K562 (cell line): ENCODE measurements around the gene MN1. TPM values are rescaled to one million over a fixed set of nuclear protein-coding genes. Genes with fewer than 3 reads are reported as not detected.

Experiments
- ATAC-seq: fragments of 200-7000 bp; cut with Tn5 transposase; 3 replicates; pipeline ENCODE4 v1.9.1; 2020; ENCODE audit warnings: moderate library complexity
- BruUV-seq: library from RNA; stranded (reverse); fragments of 400-500 nt; replicated peaks from 2 replicates; lab custom pipeline; 2021; lab: Mats Ljungman, UMichigan
- CTCF ChIA-PET: fragments of 300-600 bp; formaldehyde crosslinking; extraction: SDS; loops from one replicate; lab custom pipeline; 2021; ENCODE audit warnings: low intra/inter-chr PET ratio; lab: Yijun Ruan, JAX
- POLR2A ChIA-PET: fragments of 300-600, 350-650 bp; sonication (Branson Sonifier 250); formaldehyde crosslinking; extraction: SDS; loops from one replicate; lab custom pipeline; 2021; ENCODE audit warnings: antibody characterized with exemption, inconsistent platforms; lab: Yijun Ruan, JAX
- DNase-seq, 4 experiments: peaks; one replicate each; pipeline versions ENCODE4 v3.0.0 to v3.0.0-alpha.2; 2011 to 2018; ENCODE audit warnings: low spot score in 3 of 4, mixed read lengths in 3 of 4; ENCODE audit errors: extremely low read depth in 1 of 4
- FAIRE-seq: peaks from 2 replicates; lab custom pipeline; 2011; peaks lifted over from hg19 to GRCh38; lab: Jason Lieb, UNC
- H2AFZ ChIP-seq: 2 replicates; pipeline ENCODE4 v1.6.0; 2011; ENCODE audit warnings: low read depth, low read length, control low read depth, inconsistent platforms
- H3K27ac ChIP-seq: fragments of 200-600 bp; 3 replicates; pipeline ENCODE4 v1.8.0; 2011; ENCODE audit warnings: low read depth, mild to moderate bottlenecking, control low read depth, inconsistent platforms, low read length, moderate library complexity, mixed read lengths; ENCODE audit errors: extremely low read depth
- H3K27me3 ChIP-seq, 2 experiments: fragments of 300-600 bp in 1 of 2; 2 replicates in 1 of 2; 3 replicates in 1 of 2; pipeline versions ENCODE4 v1.6.0 to v1.8.0; 2011; ENCODE audit warnings: inconsistent platforms in 2 of 2, low read length in 2 of 2, mild to moderate bottlenecking in 1 of 2, mixed read lengths in 1 of 2, moderate library complexity in 1 of 2; ENCODE audit not compliant: control insufficient read depth in 2 of 2, insufficient read depth in 2 of 2
- H3K36me3 ChIP-seq: fragments of 300-600 bp; 3 replicates; pipeline ENCODE4 v1.8.0; 2011; ENCODE audit warnings: mild to moderate bottlenecking, low read length, inconsistent platforms; ENCODE audit not compliant: control insufficient read depth, insufficient read depth
- H3K4me1 ChIP-seq, 2 experiments: fragments of 200-600 bp in 1 of 2; replicated peaks in 1 of 2; 2 replicates in 1 of 2; 3 replicates in 1 of 2; pipeline versions ENCODE4 v1.5.1 to v1.8.0; 2011; ENCODE audit warnings: inconsistent platforms in 2 of 2, low read length in 2 of 2, mild to moderate bottlenecking in 1 of 2, mixed read lengths in 1 of 2, moderate library complexity in 1 of 2; ENCODE audit not compliant: control insufficient read depth in 2 of 2, insufficient read depth in 2 of 2
- H3K4me2 ChIP-seq: 2 replicates; pipeline ENCODE4 v1.6.1; 2011; ENCODE audit warnings: low read length, control low read depth, inconsistent platforms, mixed read lengths; ENCODE audit not compliant: insufficient read depth
- H3K4me3 ChIP-seq: fragments of 200-600 bp; sonication (generic), shearing (Covaris generic); 2 replicates; pipeline ENCODE4 v1.5.1; 2016; ENCODE audit warnings: control low read depth, inconsistent platforms
- H3K79me2 ChIP-seq: fragments of 200-600 bp; 3 replicates; pipeline ENCODE4 v1.8.0; 2011; ENCODE audit warnings: low read length, inconsistent platforms; ENCODE audit not compliant: control insufficient read depth, insufficient read depth
- H3K9ac ChIP-seq, 2 experiments: 2 replicates each; pipeline versions ENCODE4 v1.6.0 to v1.6.1; 2011; ENCODE audit warnings: low read depth in 2 of 2, low read length in 2 of 2, control low read depth in 1 of 2, inconsistent platforms in 1 of 2, mild to moderate bottlenecking in 1 of 2, mixed read lengths in 1 of 2; ENCODE audit not compliant: insufficient read depth in 1 of 2
- H3K9me1 ChIP-seq: one replicate; pipeline ENCODE4 v1.6.0; 2011; ENCODE audit warnings: inconsistent platforms, mild to moderate bottlenecking, low read length, moderate library complexity; ENCODE audit not compliant: control insufficient read depth, insufficient read depth
- H3K9me3 ChIP-seq: replicated peaks from 2 replicates; pipeline ENCODE4 v1.5.1; 2011; ENCODE audit warnings: low read depth, low read length, inconsistent platforms; ENCODE audit not compliant: control insufficient read depth, insufficient read depth
- H4K20me1 ChIP-seq: replicated peaks from 2 replicates; pipeline ENCODE4 v1.6.1; 2011; ENCODE audit warnings: low read length, inconsistent platforms, mixed read lengths; ENCODE audit not compliant: control insufficient read depth, insufficient read depth
- CC2D1A ChIP-seq: fragments of 450-650 bp; IDR thresholded peaks from 2 replicates; pipeline ENCODE4 v1.6.1; 2017; ENCODE audit warnings: mild to moderate bottlenecking
- DPF2 ChIP-seq: fragments of 450-650 bp; IDR thresholded peaks from 2 replicates; pipeline ENCODE4 v1.6.1; 2016
- E2F3 ChIP-seq: fragments of 250-450 bp; sonication (Bioruptor Pico); IDR thresholded peaks from 2 replicates; pipeline ENCODE4 v1.4.0; 2020; ENCODE audit warnings: mild to moderate bottlenecking
- FOXP4 ChIP-seq: sonication (generic); formaldehyde crosslinking; IDR thresholded peaks from 2 replicates; pipeline ENCODE4 v1.8.0; 2022; ENCODE audit warnings: mild to moderate bottlenecking, missing genetic modification reagents, borderline replicate concordance
- GABPA ChIP-seq: fragments of 200-800 bp; sonication (Bioruptor generic); conservative IDR thresholded peaks from 2 replicates; pipeline ENCODE4 v1.6.1; 2016; ENCODE audit warnings: low read depth, missing genetic modification characterization, missing compliant biosample characterization
- HEY1 ChIP-seq: fragments of 250-450 bp; sonication (Bioruptor Pico); IDR thresholded peaks from 2 replicates; pipeline ENCODE4 v1.5.0; 2020; ENCODE audit warnings: mild to moderate bottlenecking, moderate library complexity, borderline replicate concordance
- MYBL2 ChIP-seq, 2 experiments: fragments of 450-650 bp in 1 of 2; sonication (generic) in 1 of 2; formaldehyde crosslinking in 1 of 2; IDR thresholded peaks; 2 replicates each; pipeline versions ENCODE4 v1.6.1 to v1.8.1; 2017 to 2022; ENCODE audit warnings: borderline replicate concordance in 1 of 2, inconsistent platforms in 1 of 2, low read depth in 1 of 2, mild to moderate bottlenecking in 1 of 2, missing genetic modification reagents in 1 of 2, moderate library complexity in 1 of 2
- NCOA6 ChIP-seq: fragments of 450-650 bp; IDR thresholded peaks from 2 replicates; pipeline ENCODE4 v1.6.1; 2017; ENCODE audit warnings: mild to moderate bottlenecking
- PTBP1 ChIP-seq: fragments of 200-400 bp; formaldehyde crosslinking; IDR thresholded peaks from 2 replicates; pipeline ENCODE4 v1.6.1; 2017; ENCODE audit warnings: low read depth, low read length
- RBBP5 ChIP-seq: fragments of 200-600 bp; sonication (generic); IDR thresholded peaks from 2 replicates; pipeline ENCODE4 v1.6.1; 2012; ENCODE audit warnings: borderline replicate concordance, mild to moderate bottlenecking, low read length, control low read depth, inconsistent platforms; ENCODE audit not compliant: insufficient read depth, poor library complexity, severe bottlenecking
- USF1 ChIP-seq: sonication (generic); formaldehyde crosslinking; IDR thresholded peaks from 2 replicates; pipeline ENCODE4 v1.9.0; 2022; ENCODE audit warnings: mild to moderate bottlenecking, missing genetic modification reagents
- XRCC4 ChIP-seq: IDR thresholded peaks from one replicate; pipeline ENCODE4 v1.6.1; 2011; ENCODE audit not compliant: insufficient read depth, insufficient read length; ENCODE audit errors: extremely low read depth
- ZNF263 ChIP-seq: sonication (generic); formaldehyde crosslinking; IDR thresholded peaks from 2 replicates; pipeline ENCODE4 v1.8.0; 2022; ENCODE audit warnings: mild to moderate bottlenecking, missing genetic modification reagents, borderline replicate concordance
- WGBS: fragments of 100-300 bp; shearing (Covaris generic); methylation state at CpG from one replicate; pipeline ENCODE4 v1.1.6; 2016; ENCODE audit warnings: low coverage, mixed read lengths; ENCODE audit not compliant: insufficient coverage; ENCODE audit errors: missing lambda C conversion rate; 5-methylcytosine and 5-hydroxymethylcytosine counted together
- in situ Hi-C: fragments of 300-500 bp; cut with MboI; formaldehyde crosslinking; loops from 4 replicates; pipeline ENCODE4 v1.15.0; 2018; ENCODE audit warnings: inconsistent platforms, mixed read lengths
- intact Hi-C: fragments of 100-400 bp; cut with micrococcal nuclease; formaldehyde crosslinking; loops from 2 replicates; pipeline ENCODE4 v1.14.2; 2022
- polyA plus RNA-seq, 8 experiments: library from polyadenylated mRNA; depleted of rRNA in 4 of 8; stranded (reverse) in 5 of 8; unstranded in 3 of 8; fragments of >200 nt; fragmentation: Nextera tagmentation in 2 of 8; fragmentation: Illumina TruSeq in 1 of 8; extraction: Ambion mirVana in 2 of 8; extraction: Trizol in 1 of 8; gene quantifications; 2 replicates each; pipeline versions ENCODE4 v1.2.1 to v1.2.3, GENCODE V29; 2011 to 2014; ENCODE audit warnings: inconsistent platforms in 1 of 8, missing spikeins in 1 of 8
- total RNA-seq, 7 experiments: library from RNA; depleted of rRNA in 6 of 7; stranded (reverse); fragments of >200 nt in 6 of 7; fragmentation: Illumina TruSeq in 2 of 7; extraction: Trizol in 2 of 7; gene quantifications; 2 replicates each; pipeline versions ENCODE4 v1.2.1 to v1.2.3, GENCODE V29; 2011 to 2021; ENCODE audit warnings: low replicate concordance in 1 of 7

The MN1 gene
- total and polyA plus RNA-seq, 9 of the 15 experiments (the other 6 are each of a cell fraction or from before 2014, with no cell fraction given): under 0.01 to 0.05 (median 0.03) TPM; not detected in 5

GRCh38 chr22:27713461-27713860 lies 88.1 kb downstream of the MN1 start:
- TF ChIP-seq RBBP5: no peak
- no peak for TF ChIP-seq CC2D1A
- no peak for TF ChIP-seq PTBP1
- TF ChIP-seq MYBL2 (IDR thresholded peaks at IDR 0.05; ENCODE audit: low read depth): no peak
- TF ChIP-seq MYBL2 (CRISPR knock-in tag; IDR thresholded peaks at IDR 0.05; ENCODE audit: borderline replicate concordance): no peak
- no peak overlapping the region for H2AFZ ChIP-seq
- POLR2A ChIA-PET: interaction anchor here (0.8 to 1.2 kb wide), 3 partner anchors 10 to 206 kb away, joined by 3 to 5 read pairs (median 3); partner anchors contain the start of gene PITPNB
- no peaks in the 10 kb centered on the region for H3K79me2 ChIP-seq
- no peaks in the 10 kb centered on the region for H3K36me3 ChIP-seq
- H3K4me1 ChIP-seq: peaks cover 7 to 14% of the 10 kb centered on the region in 2 experiments; a peak in 4 of 5 replicates
- in situ Hi-C loops: no loop called here
- DNase-seq (no peak), ATAC-seq (no peak), FAIRE-seq (no peak)
- H3K4me3 ChIP-seq: no peak overlapping the region
- BruUV-seq: no TSS peak
- H3K9me1 ChIP-seq: no peaks in the 10 kb centered on the region
- no peaks in the 10 kb centered on the region for H3K27me3 ChIP-seq
- H3K9me3 ChIP-seq: no peaks in the 10 kb centered on the region
- CTCF ChIA-PET: no interaction called here
- no peak overlapping the region for H3K27ac ChIP-seq
- H3K9ac ChIP-seq: no peak overlapping the region
- no peak overlapping the region for H3K4me2 ChIP-seq
- no peaks in the 10 kb centered on the region for H4K20me1 ChIP-seq
- WGBS: 60% methylated on average over 3 of the region's 4 CpGs
- intact Hi-C loops: no loop called here

- Histone ChIP-seq H4K20me1 (no peaks in the 10 kb centered on the region), H3K27me3 (no peaks in the 10 kb centered on the region), H2AFZ (no peak overlapping the region), H3K9ac (no peak overlapping the region), H3K9me3 (no peaks in the 10 kb centered on the region), H3K4me2 (no peak overlapping the region), H3K4me3 (no peak overlapping the region), H3K27ac (no peak overlapping the region), H3K4me1 (peaks cover 0 to 2% of the 10 kb centered on the region in 2 experiments; a peak in 1 of 5 replicates), H3K36me3 (no peaks in the 10 kb centered on the region), H3K79me2 (no peaks in the 10 kb centered on the region), H3K9me1 (no peaks in the 10 kb centered on the region)
- no TSS peak for BruUV-seq
- ATAC-seq (no peak), FAIRE-seq (no peak), DNase-seq (no peak)
- CTCF ChIA-PET: no interaction called here
- POLR2A ChIA-PET: interaction anchor here (0.6 to 0.8 kb wide), 2 partner anchors 12 to 72 kb away, joined by 3 read pairs; no protein-coding TSS in a partner anchor
- in situ Hi-C loops (no loop called here), intact Hi-C loops (no loop called here)
- 26% methylated on average over 3 of the region's 3 CpGs for WGBS
- TF ChIP-seq USF1 (CRISPR knock-in tag) (no peak), GABPA (no peak), DPF2 (no peak), FOXP4 (CRISPR knock-in tag) (no peak), E2F3 (CRISPR knock-in tag) (no peak), XRCC4 (no peak), ZNF263 (CRISPR knock-in tag) (no peak), NCOA6 (no peak), HEY1 (CRISPR knock-in tag) (no peak)
Measured at GRCh38 chr22:27711756-27712155, 89.8 kb downstream of the MN1 start.
